WTC11 (cell line): ENCODE results near the gene USP16. TPM values are rescaled to one million over a fixed set of nuclear protein-coding genes. Genes with fewer than 3 reads are reported as not detected.

Experiments
- ATAC-seq: fragments of 200-7000 bp; cut with Tn5 transposase; 2 replicates; pipeline ENCODE4 v1.10.0; 2021; ENCODE audit warnings: mild to moderate bottlenecking, moderate library complexity
- CTCF ChIA-PET: fragments of 300-600 bp; sonication (Branson Sonifier 250); formaldehyde crosslinking; loops from one replicate; lab custom pipeline; 2021; ENCODE audit warnings: antibody characterized with exemption; lab: Charles Lee
- POLR2A ChIA-PET: fragments of 350-600 bp; sonication (Branson Sonifier 250); formaldehyde crosslinking; loops from one replicate; lab custom pipeline; 2021; ENCODE audit warnings: antibody characterized with exemption; lab: Charles Lee
- DNase-seq: peaks from one replicate; pipeline ENCODE4 v3.0.0; 2021; ENCODE audit warnings: low spot score
- H3K27ac Mint-ChIP-seq: 2 replicates; pipeline ENCODE4 v1.8.0; 2021; ENCODE audit warnings: mixed read lengths
- H3K27me3 Mint-ChIP-seq: 2 replicates; pipeline ENCODE4 v1.8.0; 2021; ENCODE audit warnings: low read depth, mild to moderate bottlenecking, moderate library complexity, mixed read lengths
- H3K36me3 Mint-ChIP-seq: 2 replicates; pipeline ENCODE4 v1.8.0; 2021; ENCODE audit warnings: mixed read lengths
- H3K4me1 Mint-ChIP-seq: 2 replicates; pipeline ENCODE4 v1.8.0; 2022; ENCODE audit warnings: mixed read lengths
- H3K4me3 Mint-ChIP-seq: 2 replicates; pipeline ENCODE4 v1.8.0; 2021; ENCODE audit warnings: mild to moderate bottlenecking, moderate library complexity, mixed read lengths
- H3K9me3 Mint-ChIP-seq: 2 replicates; pipeline ENCODE4 v1.8.0; 2021; ENCODE audit warnings: mixed read lengths
- ARID4B ChIP-seq: sonication (generic); formaldehyde crosslinking; IDR thresholded peaks from 2 replicates; pipeline ENCODE4 v1.8.0; 2023; ENCODE audit warnings: missing genetic modification reagents, mild to moderate bottlenecking, borderline replicate concordance
- CREM ChIP-seq: sonication (generic); formaldehyde crosslinking; IDR thresholded peaks from 2 replicates; pipeline ENCODE4 v1.8.1; 2022; ENCODE audit warnings: mild to moderate bottlenecking, missing genetic modification reagents, moderate library complexity
- E2F5 ChIP-seq: sonication (generic); formaldehyde crosslinking; IDR thresholded peaks from 2 replicates; pipeline ENCODE4 v1.8.1; 2022; ENCODE audit warnings: mild to moderate bottlenecking, moderate library complexity, missing genetic modification reagents
- EMX1 ChIP-seq: fragments of 250-450 bp; sonication (Bioruptor Pico); IDR thresholded peaks from 2 replicates; pipeline ENCODE4 v1.8.0; 2021; ENCODE audit warnings: mild to moderate bottlenecking
- GTF2I ChIP-seq: fragments of 250-450 bp; sonication (Bioruptor Pico); conservative IDR thresholded peaks from 2 replicates; pipeline ENCODE4 v1.4.0; 2021; ENCODE audit warnings: mild to moderate bottlenecking
- MXD4 ChIP-seq: fragments of 250-450 bp; sonication (Bioruptor Pico); IDR thresholded peaks from 2 replicates; pipeline ENCODE4 v1.8.0; 2021; ENCODE audit warnings: mild to moderate bottlenecking, moderate library complexity, borderline replicate concordance
- NFATC4 ChIP-seq: fragments of 250-450 bp; sonication (Bioruptor Pico); IDR thresholded peaks from 2 replicates; pipeline ENCODE4 v1.9.0; 2021; ENCODE audit warnings: mild to moderate bottlenecking
- NFYB ChIP-seq: sonication (generic); formaldehyde crosslinking; conservative IDR thresholded peaks from 2 replicates; pipeline ENCODE4 v1.8.0; 2022; ENCODE audit warnings: low read depth, missing genetic modification reagents
- NR2C2 ChIP-seq: sonication (generic); formaldehyde crosslinking; IDR thresholded peaks from 2 replicates; pipeline ENCODE4 v1.8.0; 2022; ENCODE audit warnings: mild to moderate bottlenecking, missing genetic modification reagents
- PRRX2 ChIP-seq: fragments of 250-450 bp; sonication (Bioruptor Pico); IDR thresholded peaks from 2 replicates; pipeline ENCODE4 v1.8.0; 2021; ENCODE audit warnings: mild to moderate bottlenecking
- SMAD3 ChIP-seq: sonication (generic); formaldehyde crosslinking; IDR thresholded peaks from 2 replicates; pipeline ENCODE4 v1.8.0; 2022; ENCODE audit warnings: missing genetic modification reagents, mild to moderate bottlenecking, borderline replicate concordance
- SOX15 ChIP-seq: fragments of 250-450 bp; sonication (Bioruptor Pico); IDR thresholded peaks from 2 replicates; pipeline ENCODE4 v1.9.0; 2021; ENCODE audit warnings: mild to moderate bottlenecking
- ZNF219 ChIP-seq: sonication (generic); formaldehyde crosslinking; IDR thresholded peaks from 2 replicates; pipeline ENCODE4 v1.8.0; 2023; ENCODE audit warnings: missing genetic modification reagents, mild to moderate bottlenecking, borderline replicate concordance
- ZNF263 ChIP-seq: sonication (generic); formaldehyde crosslinking; IDR thresholded peaks from 2 replicates; pipeline ENCODE4 v1.8.1; 2022; ENCODE audit warnings: low read depth, mild to moderate bottlenecking, moderate library complexity, missing genetic modification reagents
- ZNF416 ChIP-seq: fragments of 250-450 bp; sonication (Bioruptor Pico); IDR thresholded peaks from 2 replicates; pipeline ENCODE4 v1.9.0; 2021; ENCODE audit warnings: mild to moderate bottlenecking, inconsistent platforms
- ZNF423 ChIP-seq: fragments of 250-450 bp; sonication (Bioruptor Pico); IDR thresholded peaks from 2 replicates; pipeline ENCODE4 v2.1.2; 2022; ENCODE audit warnings: mild to moderate bottlenecking, moderate library complexity
- total RNA-seq: library from RNA; stranded (reverse); gene quantifications from 3 replicates; pipeline ENCODE4 v1.2.3, GENCODE V29; 2021
- TF ChIP-seq, protein P1 (sequence below): sonication (generic); formaldehyde crosslinking; IDR thresholded peaks from 2 replicates; pipeline ENCODE4 v1.8.0; 2022; ENCODE audit warnings: mild to moderate bottlenecking, missing genetic modification reagents
- TF ChIP-seq, protein P2 (sequence below): fragments of 200-600 bp; IDR thresholded peaks from 2 replicates; pipeline ENCODE4 v1.8.0; 2022; ENCODE audit warnings: antibody characterized with exemption
- TF ChIP-seq, protein P3 (sequence below): fragments of 250-450 bp; sonication (Bioruptor Pico); IDR thresholded peaks from 2 replicates; pipeline ENCODE4 v1.8.0; 2021; ENCODE audit warnings: mild to moderate bottlenecking
- TF ChIP-seq, protein P4 (sequence below): fragments of 250-450 bp; sonication (Bioruptor Pico); conservative IDR thresholded peaks from 2 replicates; pipeline ENCODE4 v1.9.0; 2021; ENCODE audit warnings: mild to moderate bottlenecking

The USP16 gene
- total RNA-seq, 1 experiment from 2014 or later, result 20.8 TPM

DNA sequence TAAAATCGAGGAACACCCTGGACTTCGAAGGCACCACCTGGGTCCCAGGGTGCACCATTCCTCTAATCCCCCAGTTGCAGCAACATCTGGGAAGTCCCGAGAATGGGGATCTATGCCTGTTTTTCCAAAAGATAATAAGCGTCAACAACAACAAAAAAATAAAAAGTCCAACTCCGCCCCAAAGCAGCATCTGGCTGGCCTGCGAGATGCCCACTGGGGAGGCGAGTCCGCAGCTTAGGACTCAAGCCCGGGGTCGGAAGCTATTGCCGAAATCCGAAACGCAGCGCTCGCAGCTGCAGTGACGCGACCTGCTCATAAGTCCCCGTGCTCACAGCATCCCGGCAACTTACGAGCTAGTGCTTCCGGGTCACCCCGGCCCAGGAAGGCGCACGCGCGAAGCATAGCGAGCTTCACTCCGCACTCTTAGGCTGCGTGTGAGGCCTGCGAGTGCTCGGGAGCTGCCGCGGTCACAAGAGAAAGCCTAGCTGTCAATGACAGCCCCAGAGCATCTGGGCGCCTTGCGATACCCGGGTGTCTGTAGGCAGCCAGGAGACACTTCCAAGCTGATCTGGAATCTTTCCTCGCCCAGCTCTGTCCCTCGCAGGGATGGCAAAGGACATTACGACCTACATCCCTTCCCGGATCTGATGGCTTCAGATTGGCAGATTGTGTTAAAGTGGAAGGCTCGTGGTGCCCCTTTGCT is 21.9 kb upstream of the USP16 start (continued):
- TF ChIP-seq GTF2I, result no peak
- TF ChIP-seq MXD4 (CRISPR knock-in tag), result no peak
- TF ChIP-seq EMX1 (CRISPR knock-in tag), result no peak
- peak; percentile 60; the same call in 1 of the 2 replicates for TF ChIP-seq SMAD3 (CRISPR knock-in tag)

DNA sequence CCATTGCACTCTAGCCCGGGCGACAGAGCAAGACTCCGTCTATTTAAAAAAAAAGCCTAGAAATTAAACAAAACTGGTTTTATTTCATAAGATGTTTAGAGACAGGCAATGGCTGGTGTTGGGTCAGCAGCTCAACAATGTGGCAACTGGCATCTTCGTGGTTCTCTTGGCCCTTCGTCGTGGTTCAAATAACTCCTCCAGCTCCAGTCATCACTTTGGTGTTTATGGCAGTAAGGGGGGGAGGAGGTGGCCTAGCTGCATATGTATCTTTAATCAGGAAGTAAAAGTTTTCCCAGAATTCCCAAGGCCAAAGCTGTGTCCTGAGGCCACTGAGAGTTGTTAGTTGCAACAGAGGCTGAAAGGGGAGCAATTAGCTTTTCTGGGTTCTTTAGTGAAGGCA is 18.8 kb upstream of the USP16 start:
- ChIA-PET POLR2A (interaction anchor here (0.6 kb wide), 1 partner anchor 66 kb away, joined by 7 read pairs; no protein-coding TSS in a partner anchor), CTCF (interaction anchor here (1.0 kb wide), 1 partner anchor 19 kb away, joined by 3 read pairs; the partner anchor contains the start of gene USP16)
- H3K4me3 Mint-ChIP-seq, result no peak overlapping the region
- no peak for DNase-seq
- ATAC-seq, result no peak
- no peak overlapping the region for H3K27ac Mint-ChIP-seq
- peaks cover 6% of the 10 kb centered on the region; the same call in 1 of the 2 replicates for H3K36me3 Mint-ChIP-seq
- peaks cover 5% of the 10 kb centered on the region for H3K9me3 Mint-ChIP-seq
- no peaks in the 10 kb centered on the region; the same call in 1 of the 2 replicates for H3K27me3 Mint-ChIP-seq
- TF ChIP-seq, protein P1, sequence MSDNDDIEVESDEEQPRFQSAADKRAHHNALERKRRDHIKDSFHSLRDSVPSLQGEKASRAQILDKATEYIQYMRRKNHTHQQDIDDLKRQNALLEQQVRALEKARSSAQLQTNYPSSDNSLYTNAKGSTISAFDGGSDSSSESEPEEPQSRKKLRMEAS (CRISPR knock-in tag), result no peak
- TF ChIP-seq PRRX2 (CRISPR knock-in tag) (no peak), ARID4B (CRISPR knock-in tag) (no peak), ZNF423 (no peak), NFYB (no peak), CREM (CRISPR knock-in tag) (no peak), NR2C2 (CRISPR knock-in tag) (no peak), ZNF263 (no peak), ZNF416 (CRISPR knock-in tag) (no peak), NFATC4 (no peak), E2F5 (no peak), SOX15 (no peak), ZNF219 (CRISPR knock-in tag) (no peak)
- TF ChIP-seq, protein P2, sequence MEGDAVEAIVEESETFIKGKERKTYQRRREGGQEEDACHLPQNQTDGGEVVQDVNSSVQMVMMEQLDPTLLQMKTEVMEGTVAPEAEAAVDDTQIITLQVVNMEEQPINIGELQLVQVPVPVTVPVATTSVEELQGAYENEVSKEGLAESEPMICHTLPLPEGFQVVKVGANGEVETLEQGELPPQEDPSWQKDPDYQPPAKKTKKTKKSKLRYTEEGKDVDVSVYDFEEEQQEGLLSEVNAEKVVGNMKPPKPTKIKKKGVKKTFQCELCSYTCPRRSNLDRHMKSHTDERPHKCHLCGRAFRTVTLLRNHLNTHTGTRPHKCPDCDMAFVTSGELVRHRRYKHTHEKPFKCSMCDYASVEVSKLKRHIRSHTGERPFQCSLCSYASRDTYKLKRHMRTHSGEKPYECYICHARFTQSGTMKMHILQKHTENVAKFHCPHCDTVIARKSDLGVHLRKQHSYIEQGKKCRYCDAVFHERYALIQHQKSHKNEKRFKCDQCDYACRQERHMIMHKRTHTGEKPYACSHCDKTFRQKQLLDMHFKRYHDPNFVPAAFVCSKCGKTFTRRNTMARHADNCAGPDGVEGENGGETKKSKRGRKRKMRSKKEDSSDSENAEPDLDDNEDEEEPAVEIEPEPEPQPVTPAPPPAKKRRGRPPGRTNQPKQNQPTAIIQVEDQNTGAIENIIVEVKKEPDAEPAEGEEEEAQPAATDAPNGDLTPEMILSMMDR, result no peak
- TF ChIP-seq, protein P3, sequence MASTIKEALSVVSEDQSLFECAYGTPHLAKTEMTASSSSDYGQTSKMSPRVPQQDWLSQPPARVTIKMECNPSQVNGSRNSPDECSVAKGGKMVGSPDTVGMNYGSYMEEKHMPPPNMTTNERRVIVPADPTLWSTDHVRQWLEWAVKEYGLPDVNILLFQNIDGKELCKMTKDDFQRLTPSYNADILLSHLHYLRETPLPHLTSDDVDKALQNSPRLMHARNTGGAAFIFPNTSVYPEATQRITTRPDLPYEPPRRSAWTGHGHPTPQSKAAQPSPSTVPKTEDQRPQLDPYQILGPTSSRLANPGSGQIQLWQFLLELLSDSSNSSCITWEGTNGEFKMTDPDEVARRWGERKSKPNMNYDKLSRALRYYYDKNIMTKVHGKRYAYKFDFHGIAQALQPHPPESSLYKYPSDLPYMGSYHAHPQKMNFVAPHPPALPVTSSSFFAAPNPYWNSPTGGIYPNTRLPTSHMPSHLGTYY (CRISPR knock-in tag), result no peak
- TF ChIP-seq, protein P4, sequence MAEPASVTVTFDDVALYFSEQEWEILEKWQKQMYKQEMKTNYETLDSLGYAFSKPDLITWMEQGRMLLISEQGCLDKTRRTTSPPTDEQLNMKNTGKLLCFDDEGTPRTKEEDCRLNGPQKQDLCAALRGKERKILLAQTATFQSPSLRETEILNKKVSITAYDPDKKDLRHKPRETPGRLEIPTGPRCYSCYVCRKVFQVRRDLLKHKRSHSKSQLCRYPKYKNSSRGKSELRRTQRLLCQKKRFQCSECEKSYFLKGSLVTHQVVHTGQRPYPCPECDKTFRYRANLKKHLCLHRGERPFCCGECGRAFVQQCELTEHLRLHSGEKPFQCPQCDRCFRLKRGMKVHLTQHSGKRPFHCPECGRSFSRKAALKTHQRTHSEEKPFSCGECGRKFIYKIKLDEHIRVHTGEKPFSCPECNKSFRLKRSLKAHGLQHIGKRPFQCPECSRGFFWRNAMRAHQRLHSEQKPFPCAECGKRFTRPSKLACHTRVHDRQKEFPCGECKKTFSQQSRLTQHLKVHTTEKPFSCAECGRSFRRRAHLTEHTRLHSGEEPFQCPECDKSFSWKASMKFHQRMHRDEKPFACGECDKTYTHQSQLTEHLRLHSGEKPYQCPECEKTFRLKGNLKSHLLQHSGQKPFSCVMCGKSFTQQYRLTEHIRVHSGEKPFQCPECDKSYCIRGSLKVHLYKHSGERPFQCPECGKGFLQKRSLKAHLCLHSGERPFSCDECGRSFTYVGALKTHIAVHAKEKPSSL (CRISPR knock-in tag), result no peak
- H3K4me1 Mint-ChIP-seq, result no peaks in the 10 kb centered on the region; the same call in 1 of the 2 replicates
